K562 (cell line): ENCODE results near the gene ACKR2. TPM values are rescaled to one million over a fixed set of nuclear protein-coding genes. Genes with fewer than 3 reads are reported as not detected.

Source experiments
- ATAC-seq: fragments of 200-7000 bp; cut with Tn5 transposase; 3 replicates; pipeline ENCODE4 v1.9.1; 2020; ENCODE audit warnings: moderate library complexity
- BruUV-seq: library from RNA; stranded (reverse); fragments of 400-500 nt; replicated peaks from 2 replicates; lab custom pipeline; 2021; lab: Mats Ljungman, UMichigan
- CTCF ChIA-PET: fragments of 300-600 bp; formaldehyde crosslinking; extraction: SDS; loops from one replicate; lab custom pipeline; 2021; ENCODE audit warnings: low intra/inter-chr PET ratio; lab: Yijun Ruan, JAX
- POLR2A ChIA-PET: fragments of 300-600, 350-650 bp; sonication (Branson Sonifier 250); formaldehyde crosslinking; extraction: SDS; loops from one replicate; lab custom pipeline; 2021; ENCODE audit warnings: antibody characterized with exemption, inconsistent platforms; lab: Yijun Ruan, JAX
- DNase-seq, 4 experiments: peaks; one replicate each; pipeline versions ENCODE4 v3.0.0 to v3.0.0-alpha.2; 2011 to 2018; ENCODE audit warnings: low spot score in 3 of 4, mixed read lengths in 3 of 4; ENCODE audit errors: extremely low read depth in 1 of 4
- FAIRE-seq: peaks from 2 replicates; lab custom pipeline; 2011; peaks lifted over from hg19 to GRCh38; lab: Jason Lieb, UNC
- H2AFZ ChIP-seq: 2 replicates; pipeline ENCODE4 v1.6.0; 2011; ENCODE audit warnings: low read depth, low read length, control low read depth, inconsistent platforms
- H3K27ac ChIP-seq: fragments of 200-600 bp; 3 replicates; pipeline ENCODE4 v1.8.0; 2011; ENCODE audit warnings: low read depth, mild to moderate bottlenecking, control low read depth, inconsistent platforms, low read length, moderate library complexity, mixed read lengths; ENCODE audit errors: extremely low read depth
- H3K27me3 ChIP-seq, 2 experiments: fragments of 300-600 bp in 1 of 2; 2 replicates in 1 of 2; 3 replicates in 1 of 2; pipeline versions ENCODE4 v1.6.0 to v1.8.0; 2011; ENCODE audit warnings: inconsistent platforms in 2 of 2, low read length in 2 of 2, mild to moderate bottlenecking in 1 of 2, mixed read lengths in 1 of 2, moderate library complexity in 1 of 2; ENCODE audit not compliant: control insufficient read depth in 2 of 2, insufficient read depth in 2 of 2
- H3K36me3 ChIP-seq: fragments of 300-600 bp; 3 replicates; pipeline ENCODE4 v1.8.0; 2011; ENCODE audit warnings: mild to moderate bottlenecking, low read length, inconsistent platforms; ENCODE audit not compliant: control insufficient read depth, insufficient read depth
- H3K4me1 ChIP-seq, 2 experiments: fragments of 200-600 bp in 1 of 2; replicated peaks in 1 of 2; 2 replicates in 1 of 2; 3 replicates in 1 of 2; pipeline versions ENCODE4 v1.5.1 to v1.8.0; 2011; ENCODE audit warnings: inconsistent platforms in 2 of 2, low read length in 2 of 2, mild to moderate bottlenecking in 1 of 2, mixed read lengths in 1 of 2, moderate library complexity in 1 of 2; ENCODE audit not compliant: control insufficient read depth in 2 of 2, insufficient read depth in 2 of 2
- H3K4me2 ChIP-seq: 2 replicates; pipeline ENCODE4 v1.6.1; 2011; ENCODE audit warnings: low read length, control low read depth, inconsistent platforms, mixed read lengths; ENCODE audit not compliant: insufficient read depth
- H3K4me3 ChIP-seq: fragments of 200-600 bp; sonication (generic), shearing (Covaris generic); 2 replicates; pipeline ENCODE4 v1.5.1; 2016; ENCODE audit warnings: control low read depth, inconsistent platforms
- H3K79me2 ChIP-seq: fragments of 200-600 bp; 3 replicates; pipeline ENCODE4 v1.8.0; 2011; ENCODE audit warnings: low read length, inconsistent platforms; ENCODE audit not compliant: control insufficient read depth, insufficient read depth
- H3K9ac ChIP-seq, 2 experiments: 2 replicates each; pipeline versions ENCODE4 v1.6.0 to v1.6.1; 2011; ENCODE audit warnings: low read depth in 2 of 2, low read length in 2 of 2, control low read depth in 1 of 2, inconsistent platforms in 1 of 2, mild to moderate bottlenecking in 1 of 2, mixed read lengths in 1 of 2; ENCODE audit not compliant: insufficient read depth in 1 of 2
- H3K9me1 ChIP-seq: one replicate; pipeline ENCODE4 v1.6.0; 2011; ENCODE audit warnings: inconsistent platforms, mild to moderate bottlenecking, low read length, moderate library complexity; ENCODE audit not compliant: control insufficient read depth, insufficient read depth
- H3K9me3 ChIP-seq: replicated peaks from 2 replicates; pipeline ENCODE4 v1.5.1; 2011; ENCODE audit warnings: low read depth, low read length, inconsistent platforms; ENCODE audit not compliant: control insufficient read depth, insufficient read depth
- H4K20me1 ChIP-seq: replicated peaks from 2 replicates; pipeline ENCODE4 v1.6.1; 2011; ENCODE audit warnings: low read length, inconsistent platforms, mixed read lengths; ENCODE audit not compliant: control insufficient read depth, insufficient read depth
- DPF2 ChIP-seq: fragments of 450-650 bp; IDR thresholded peaks from 2 replicates; pipeline ENCODE4 v1.6.1; 2016
- GTF2E2 ChIP-seq: fragments of 200-800 bp; sonication (Bioruptor generic); IDR thresholded peaks from 2 replicates; pipeline ENCODE4 v1.6.1; 2016; ENCODE audit warnings: missing genetic modification characterization, missing compliant biosample characterization
- JUND ChIP-seq, 2 experiments: IDR thresholded peaks; 2 replicates in 1 of 2; 3 replicates in 1 of 2; pipeline ENCODE4 v1.6.1; 2011; ENCODE audit warnings: borderline replicate concordance in 2 of 2, low read depth in 2 of 2, low read length in 2 of 2, improper control_type of control experiment in 1 of 2, missing biosample characterization in 1 of 2, missing genetic modification characterization in 1 of 2, missing genetic modification reagents in 1 of 2
- LARP7 ChIP-seq: fragments of 450-650 bp; IDR thresholded peaks from 2 replicates; pipeline ENCODE4 v1.6.1; 2016
- MAX ChIP-seq: sonication (generic); formaldehyde crosslinking; IDR thresholded peaks from 2 replicates; pipeline ENCODE4 v1.9.0; 2022; ENCODE audit warnings: mild to moderate bottlenecking, missing genetic modification reagents
- MYNN ChIP-seq, 2 experiments: sonication (generic); formaldehyde crosslinking in 1 of 2; IDR thresholded peaks; 2 replicates each; pipeline versions ENCODE4 v1.5.0 to v1.6.1; 2016 to 2020; ENCODE audit warnings: antibody characterized with exemption in 1 of 2, missing genetic modification reagents in 1 of 2
- NCOA1 ChIP-seq: fragments of 450-650 bp; IDR thresholded peaks from 2 replicates; pipeline ENCODE4 v1.6.1; 2016; ENCODE audit warnings: low read depth
- OTX1 ChIP-seq: fragments of 450-650 bp; formaldehyde crosslinking; IDR thresholded peaks from 2 replicates; pipeline ENCODE4 v1.4.0; 2022; ENCODE audit warnings: mild to moderate bottlenecking
- PTTG1 ChIP-seq: fragments of 450-650 bp; IDR thresholded peaks from 2 replicates; pipeline ENCODE4 v1.6.1; 2016; ENCODE audit warnings: low read depth, mild to moderate bottlenecking, missing genetic modification characterization, missing compliant biosample characterization
- RBBP5 ChIP-seq: fragments of 200-600 bp; sonication (generic); IDR thresholded peaks from 2 replicates; pipeline ENCODE4 v1.6.1; 2012; ENCODE audit warnings: borderline replicate concordance, mild to moderate bottlenecking, low read length, control low read depth, inconsistent platforms; ENCODE audit not compliant: insufficient read depth, poor library complexity, severe bottlenecking
- USF2 ChIP-seq: sonication (generic); formaldehyde crosslinking; IDR thresholded peaks from 2 replicates; pipeline ENCODE4 v1.5.0; 2020; ENCODE audit warnings: missing genetic modification reagents
- XRCC4 ChIP-seq: IDR thresholded peaks from one replicate; pipeline ENCODE4 v1.6.1; 2011; ENCODE audit not compliant: insufficient read depth, insufficient read length; ENCODE audit errors: extremely low read depth
- ZNF143 ChIP-seq: sonication (generic); formaldehyde crosslinking; IDR thresholded peaks from 2 replicates; pipeline ENCODE4 v1.9.0; 2022; ENCODE audit warnings: mild to moderate bottlenecking, missing genetic modification reagents
- ZNF197 ChIP-seq: fragments of 200-800 bp; sonication (Bioruptor generic); IDR thresholded peaks from 2 replicates; pipeline ENCODE4 v1.6.1; 2016; ENCODE audit warnings: low read depth, missing genetic modification characterization, missing compliant biosample characterization
- ZNF431 ChIP-seq: sonication (generic); formaldehyde crosslinking; IDR thresholded peaks from 2 replicates; pipeline ENCODE4 v1.8.0; 2022; ENCODE audit warnings: mild to moderate bottlenecking, missing genetic modification reagents
- ZNF507 ChIP-seq: conservative IDR thresholded peaks from 2 replicates; pipeline ENCODE4 v1.6.1; 2017; ENCODE audit warnings: missing genetic modification characterization, missing compliant biosample characterization
- WGBS: fragments of 100-300 bp; shearing (Covaris generic); methylation state at CpG from one replicate; pipeline ENCODE4 v1.1.6; 2016; ENCODE audit warnings: low coverage, mixed read lengths; ENCODE audit not compliant: insufficient coverage; ENCODE audit errors: missing lambda C conversion rate; 5-methylcytosine and 5-hydroxymethylcytosine counted together
- in situ Hi-C: fragments of 300-500 bp; cut with MboI; formaldehyde crosslinking; loops from 4 replicates; pipeline ENCODE4 v1.15.0; 2018; ENCODE audit warnings: inconsistent platforms, mixed read lengths
- intact Hi-C: fragments of 100-400 bp; cut with micrococcal nuclease; formaldehyde crosslinking; loops from 2 replicates; pipeline ENCODE4 v1.14.2; 2022
- polyA plus RNA-seq, 8 experiments: library from polyadenylated mRNA; depleted of rRNA in 4 of 8; stranded (reverse) in 5 of 8; unstranded in 3 of 8; fragments of >200 nt; fragmentation: Nextera tagmentation in 2 of 8; fragmentation: Illumina TruSeq in 1 of 8; extraction: Ambion mirVana in 2 of 8; extraction: Trizol in 1 of 8; gene quantifications; 2 replicates each; pipeline versions ENCODE4 v1.2.1 to v1.2.3, GENCODE V29; 2011 to 2014; ENCODE audit warnings: inconsistent platforms in 1 of 8, missing spikeins in 1 of 8
- total RNA-seq, 7 experiments: library from RNA; depleted of rRNA in 6 of 7; stranded (reverse); fragments of >200 nt in 6 of 7; fragmentation: Illumina TruSeq in 2 of 7; extraction: Trizol in 2 of 7; gene quantifications; 2 replicates each; pipeline versions ENCODE4 v1.2.1 to v1.2.3, GENCODE V29; 2011 to 2021; ENCODE audit warnings: low replicate concordance in 1 of 7
- TF ChIP-seq, protein P1 (sequence below): fragments of 250-450 bp; sonication (Bioruptor Pico); IDR thresholded peaks from 2 replicates; pipeline ENCODE4 v1.8.0; 2022; ENCODE audit warnings: moderate library complexity, mild to moderate bottlenecking, inconsistent platforms

ACKR2 gene
- total and polyA plus RNA-seq, 9 of the 15 experiments (the other 6 are each of a cell fraction or from before 2014, with no cell fraction given) = 0.03 to 0.69 (median 0.25) TPM; not detected in 1

GRCh38 chr3:42836150-42837123 lies 27.2 kb downstream of the ACKR2 start (continued):
- TF ChIP-seq GTF2E2 (tag) (no peak; the same call in 1 of the 2 replicates), NCOA1 (peak; percentile 60; the same call in 1 of the 2 replicates), LARP7 (no peak), ZNF431 (CRISPR knock-in tag) (peak; percentile 62; the same call in 1 of the 2 replicates), OTX1 (0 out of 2 replicates have a peak, but pooled peaks have one; percentile 54), JUND (IDR thresholded peaks at IDR 0.05; ENCODE audit: borderline replicate concordance, low read depth, low read length) (peak; percentile 83), JUND (tag; IDR thresholded peaks at IDR 0.05; ENCODE audit: borderline replicate concordance, low read depth, low read length) (peak; percentile 40; the same call in 1 of the 3 replicates), MYNN (IDR thresholded peaks at IDR 0.05) (peak; percentile 98), MYNN (CRISPR knock-in tag; IDR thresholded peaks at IDR 0.05) (no peak), ZNF197 (CRISPR knock-in tag) (peak; percentile 78; the same call in 1 of the 2 replicates), PTTG1 (tag) (no peak)

GRCh38 chr3:42838571-42838970 lies 29.3 kb downstream of the ACKR2 start:
- FAIRE-seq = no peak
- DNase-seq = no peak
- Histone ChIP-seq H4K20me1 (no peaks in the 10 kb centered on the region), H3K79me2 (no peaks in the 10 kb centered on the region), H3K9me3 (no peaks in the 10 kb centered on the region), H3K9ac (no peak overlapping the region), H3K27ac (no peak overlapping the region), H3K27me3 (no peaks in the 10 kb centered on the region; a peak in 1 of 5 replicates), H3K36me3 (no peaks in the 10 kb centered on the region), H3K4me2 (no peak overlapping the region), H2AFZ (no peak overlapping the region), H3K4me3 (no peak overlapping the region), H3K4me1 (peaks cover 10 to 23% of the 10 kb centered on the region in 2 experiments), H3K9me1 (no peaks in the 10 kb centered on the region)
- ChIA-PET POLR2A (interaction anchor here (0.6 to 1.4 kb wide), 4 partner anchors 10 to 249 kb away, joined by 3 read pairs; no protein-coding TSS in a partner anchor), CTCF (interaction anchor here (1.8 kb wide), 1 partner anchor 58 kb away, joined by 6 read pairs; no protein-coding TSS in a partner anchor)
- WGBS = 34% methylated on average over 4 of the region's 4 CpGs
- in situ Hi-C loops = no loop called here
- intact Hi-C loops = loop anchor here (2.0 to 10.0 kb wide), 2 partner anchors 58 to 264 kb away; no protein-coding TSS in a partner anchor
- no peak for ATAC-seq
- no peak for TF ChIP-seq NCOA1
- no peak for TF ChIP-seq DPF2
- TF ChIP-seq XRCC4 = no peak
- TF ChIP-seq ZNF143 (CRISPR knock-in tag) = no peak
- TF ChIP-seq MAX (CRISPR knock-in tag) = no peak
- no peak for TF ChIP-seq RBBP5
- TF ChIP-seq USF2 (CRISPR knock-in tag) = no peak
- TF ChIP-seq, protein P1, sequence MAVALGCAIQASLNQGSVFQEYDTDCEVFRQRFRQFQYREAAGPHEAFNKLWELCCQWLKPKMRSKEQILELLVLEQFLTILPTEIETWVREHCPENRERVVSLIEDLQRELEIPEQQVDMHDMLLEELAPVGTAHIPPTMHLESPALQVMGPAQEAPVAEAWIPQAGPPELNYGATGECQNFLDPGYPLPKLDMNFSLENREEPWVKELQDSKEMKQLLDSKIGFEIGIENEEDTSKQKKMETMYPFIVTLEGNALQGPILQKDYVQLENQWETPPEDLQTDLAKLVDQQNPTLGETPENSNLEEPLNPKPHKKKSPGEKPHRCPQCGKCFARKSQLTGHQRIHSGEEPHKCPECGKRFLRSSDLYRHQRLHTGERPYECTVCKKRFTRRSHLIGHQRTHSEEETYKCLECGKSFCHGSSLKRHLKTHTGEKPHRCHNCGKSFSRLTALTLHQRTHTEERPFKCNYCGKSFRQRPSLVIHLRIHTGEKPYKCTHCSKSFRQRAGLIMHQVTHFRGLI (CRISPR knock-in tag) = no peak
- TF ChIP-seq ZNF507 = no peak
- BruUV-seq = no TSS peak
